AG04449 (cell line): ENCODE data around the gene NUP85.
A peak's percentile ranks its signal among the peaks of the same experiment; 100 is the strongest.

Experiments
- CTCF ChIA-PET: fragments of 350-600 bp; formaldehyde crosslinking; extraction: SDS; loops from one replicate; lab custom pipeline; 2021; ENCODE audit warnings: antibody characterized with exemption; lab: Yijun Ruan, JAX
- POLR2A ChIA-PET: fragments of 400-600, 350-600 bp; formaldehyde crosslinking; extraction: SDS; loops from one replicate; lab custom pipeline; 2020; ENCODE audit warnings: antibody characterized with exemption, inconsistent platforms; lab: Yijun Ruan, JAX
- DNase-seq: peaks from one replicate; pipeline ENCODE4 v3.0.0-alpha.2; 2010; ENCODE audit warnings: low read depth, low spot score
- H3K4me3 ChIP-seq: 2 replicates; pipeline ENCODE4 v1.5.1; 2011; ENCODE audit warnings: low read depth, mild to moderate bottlenecking, control low read depth, low read length
- CTCF ChIP-seq: IDR thresholded peaks from one replicate; pipeline ENCODE4 v1.5.1; 2011; ENCODE audit warnings: mild to moderate bottlenecking, moderate library complexity, low read length, control low read depth, inconsistent platforms; ENCODE audit not compliant: insufficient read depth; ENCODE audit errors: missing control alignments

NUP85 gene

GRCh38 chr17:75240394-75241142, 35.1 kb downstream of the NUP85 start:
- POLR2A ChIA-PET: no interaction called here
- no peak overlapping the region for H3K4me3 ChIP-seq
- TF ChIP-seq CTCF: peak; percentile 87
- DNase-seq: no peak
- CTCF ChIA-PET: interaction anchor here (1.0 to 6.0 kb wide), 19 partner anchors 9 to 279 kb away, joined by 3 to 73 read pairs (median 5); partner anchors contain the start of genes GGA3 and MIF4GD

DNA sequence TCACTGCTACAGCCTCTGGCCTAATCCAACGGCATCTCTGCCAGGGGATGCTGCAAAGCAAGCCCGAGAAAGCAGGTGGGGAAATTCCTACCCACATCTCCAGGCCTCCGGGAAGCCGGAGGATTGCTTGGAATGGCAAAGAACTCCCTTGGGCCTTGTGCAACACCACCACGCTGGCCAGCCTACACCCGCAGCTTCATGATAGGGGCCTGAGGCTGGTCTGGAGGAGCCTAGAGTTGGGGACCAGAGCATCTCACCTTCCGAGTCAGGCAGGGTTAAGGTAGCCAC, 35.6 kb downstream of the NUP85 start:
- no peak for DNase-seq
- no peak overlapping the region for H3K4me3 ChIP-seq
- ChIA-PET CTCF (interaction anchor here (1.1 to 6.0 kb wide), 15 partner anchors 8 to 279 kb away, joined by 3 to 73 read pairs (median 15); partner anchors contain the start of genes GGA3 and MIF4GD), POLR2A (no interaction called here)
- no peak for TF ChIP-seq CTCF

DNA sequence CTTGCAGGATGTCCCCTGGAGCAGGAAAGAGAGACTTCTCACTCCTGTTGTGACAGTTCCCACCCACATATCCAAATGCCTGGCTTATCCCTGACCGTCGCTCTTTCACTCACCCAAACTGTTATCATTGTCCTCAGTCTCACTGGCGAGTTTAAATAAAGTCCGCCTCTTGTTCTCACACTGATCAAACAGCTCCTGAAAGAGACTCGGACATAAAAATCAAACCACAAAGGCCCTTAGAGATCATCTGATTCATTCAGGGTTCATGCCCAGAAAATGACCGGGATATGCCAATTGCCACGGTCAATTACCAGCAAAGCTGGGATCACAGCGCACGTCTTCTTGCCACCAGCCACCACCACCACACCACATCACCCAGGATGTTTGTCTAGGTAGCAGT, 36.0 kb downstream of the NUP85 start:
- CTCF ChIA-PET: interaction anchor here (0.6 to 6.0 kb wide), 11 partner anchors 8 to 171 kb away, joined by 3 to 73 read pairs (median 8); partner anchors contain the start of genes GGA3 and MIF4GD
- no peak for DNase-seq
- no peak overlapping the region for H3K4me3 ChIP-seq
- POLR2A ChIA-PET: no interaction called here
- TF ChIP-seq CTCF: no peak

GRCh38 chr17:75241996-75242460, 36.5 kb downstream of the NUP85 start:
- no peak overlapping the region for H3K4me3 ChIP-seq
- DNase-seq: no peak
- ChIA-PET CTCF (interaction anchor here (0.6 to 6.0 kb wide), 6 partner anchors 7 to 170 kb away, joined by 3 to 73 read pairs (median 14); partner anchors contain the start of genes GGA3 and MIF4GD), POLR2A (no interaction called here)
- no peak for TF ChIP-seq CTCF

DNA sequence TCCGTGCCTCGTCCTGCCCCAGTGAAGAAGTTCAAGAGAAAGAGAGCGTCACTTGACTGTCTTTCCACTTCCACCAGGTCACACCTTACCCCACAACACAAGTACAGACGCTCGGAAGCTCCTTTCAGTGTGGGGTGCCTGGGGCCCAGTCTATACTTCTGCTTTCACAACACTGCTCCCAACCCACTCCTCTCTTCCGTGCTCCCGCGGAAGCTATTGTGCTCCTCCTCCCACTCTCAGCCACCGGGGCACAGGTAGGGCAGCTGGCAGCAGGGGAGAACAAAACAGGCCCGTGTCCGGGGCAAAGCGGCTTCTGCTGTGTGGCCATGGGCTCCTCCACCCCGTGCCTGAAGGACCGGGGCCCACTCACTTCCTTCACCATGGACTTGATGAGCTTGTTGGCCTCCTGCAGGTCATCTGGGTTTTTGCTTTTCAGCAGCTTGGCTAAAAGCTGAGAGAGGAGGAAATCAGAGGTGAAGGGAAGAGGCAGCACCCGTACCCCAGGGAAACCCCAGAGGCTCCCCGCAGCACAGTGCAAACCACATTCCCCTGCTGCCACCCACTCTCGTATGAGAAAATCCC, 37.1 kb downstream of the NUP85 start:
- ChIA-PET CTCF (interaction anchor here (1.3 to 6.0 kb wide), 4 partner anchors 7 to 169 kb away, joined by 8 to 73 read pairs (median 24); partner anchors contain the start of genes GGA3 and MIF4GD), POLR2A (no interaction called here)
- no peak for DNase-seq
- no peak for TF ChIP-seq CTCF
- H3K4me3 ChIP-seq: no peak overlapping the region
